HG02798 (cell line): ENCODE measurements around the gene TMEM235.

Source experiments
- ATAC-seq: cut with Tn5 transposase; IDR thresholded peaks from one replicate; pipeline ENCODE4 v1.9.1; 2021; ENCODE audit warnings: mild to moderate bottlenecking; ENCODE audit not compliant: unreplicated experiment, poor library complexity

Gene TMEM235

GRCh38 chr17:78230996-78231935 lies at the start of gene TMEM235:
TSS of gene TMEM235 (plus strand) at chr17:78231631. CDS start at chr17:78232024, 393 bp downstream.
- no peak for ATAC-seq

- ATAC-seq = no peak
These were observed 48.9 kb upstream of the TMEM235 start for GRCh38 chr17:78182504-78182903.

GRCh38 chr17:78183916-78184315 lies 47.5 kb upstream of the TMEM235 start:
- no peak for ATAC-seq

GRCh38 chr17:78184351-78184750 lies 47.1 kb upstream of the TMEM235 start:
- no peak for ATAC-seq

- no peak for ATAC-seq
These were observed 46.6 kb upstream of the TMEM235 start for GRCh38 chr17:78184868-78185267.

GRCh38 chr17:78185981-78186691 lies 45.3 kb upstream of the TMEM235 start:
- no peak for ATAC-seq

GRCh38 chr17:78186692-78187595 lies 44.5 kb upstream of the TMEM235 start, which contains the start of the genes AFMID and TK1:
TSS of gene AFMID (plus strand) at chr17:78187362. CDS start at chr17:78187371, 9 bp downstream.
TSS of gene TK1 (minus strand) at chr17:78187052. CDS start at chr17:78186994, 58 bp downstream.
- peak; percentile 91 for ATAC-seq

GRCh38 chr17:78196716-78197115 lies 34.7 kb upstream of the TMEM235 start:
- no peak for ATAC-seq

- ATAC-seq = no peak
These were observed 34.1 kb upstream of the TMEM235 start for GRCh38 chr17:78197147-78197832.

GRCh38 chr17:78200451-78200850 lies 31.0 kb upstream of the TMEM235 start:
- no peak for ATAC-seq

GRCh38 chr17:78202666-78203065 lies 28.8 kb upstream of the TMEM235 start:
- no peak for ATAC-seq

- ATAC-seq = no peak
These were observed 26.9 kb upstream of the TMEM235 start for GRCh38 chr17:78204387-78205123.

GRCh38 chr17:78205124-78205775 lies 26.2 kb upstream of the TMEM235 start:
- no peak for ATAC-seq

GRCh38 chr17:78206298-78206697 lies 25.1 kb upstream of the TMEM235 start:
- ATAC-seq = no peak

GRCh38 chr17:78208486-78208885 lies 22.9 kb upstream of the TMEM235 start:
- ATAC-seq = no peak

- ATAC-seq = no peak
These were observed 21.3 kb upstream of the TMEM235 start for GRCh38 chr17:78210111-78210510.

GRCh38 chr17:78211032-78211431 lies 20.4 kb upstream of the TMEM235 start:
- ATAC-seq = no peak

- ATAC-seq = peak; percentile 93
These were observed 17.3 kb upstream of the TMEM235 start, which contains the start of gene BIRC5 for GRCh38 chr17:78214016-78214705. TSS of gene BIRC5 (plus strand) at chr17:78214253. CDS start at chr17:78214317, 64 bp downstream.
